ENCODE measurements around the gene FNDC10. TPM values are rescaled to one million over a fixed set of nuclear protein-coding genes. Genes with fewer than 3 reads are reported as not detected.

FNDC10 gene
- total and polyA plus RNA-seq, 9 of the 15 experiments (the other 6 are each of a cell fraction or from before 2014, with no cell fraction given): 0.08 to 6.3 (median 1.6) TPM

DNA sequence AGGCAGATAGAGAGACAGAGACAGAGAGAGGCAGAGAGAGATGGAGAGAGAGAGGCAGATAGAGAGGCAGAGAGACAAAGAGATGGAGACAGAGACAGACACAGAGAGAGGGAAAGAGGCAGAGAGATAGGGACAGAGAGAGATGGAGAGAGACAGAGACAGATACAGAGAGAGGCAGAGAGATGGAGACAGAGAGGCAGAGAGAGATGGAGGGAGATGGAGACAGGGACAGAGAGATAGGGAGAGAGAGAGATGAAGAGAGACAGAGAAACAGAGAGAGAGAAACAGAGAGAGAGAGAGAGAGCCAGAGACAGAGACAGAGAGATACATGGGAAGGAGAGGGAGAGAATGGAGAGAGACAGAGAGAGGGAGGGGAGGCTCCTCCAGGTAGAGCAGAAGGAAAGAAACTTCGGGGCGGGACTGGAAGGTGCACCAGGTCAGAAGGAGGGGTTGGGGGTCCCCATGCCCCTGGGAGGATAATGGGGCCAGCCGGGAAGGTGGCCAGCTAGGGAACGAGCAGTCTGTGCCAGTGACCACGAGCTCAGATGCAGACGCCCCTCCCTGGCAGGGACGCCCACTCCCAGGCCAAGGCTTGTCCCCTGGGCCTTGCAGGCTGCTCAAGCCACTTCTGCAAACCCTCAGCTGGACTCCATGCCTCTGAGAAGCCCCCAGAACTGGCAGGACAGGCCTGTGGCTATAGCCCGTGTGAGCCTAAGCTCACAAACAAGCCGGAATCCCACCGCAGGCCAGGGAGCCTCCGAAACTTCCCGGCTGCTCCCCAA is 3.3 kb downstream of the FNDC10 start:
- Histone ChIP-seq H3K36me3 (ENCODE audit: control insufficient read depth, insufficient read depth, low read length) (no peaks in the 10 kb centered on the region), H3K9ac (ENCODE audit: insufficient read depth in 1 of 2, low read depth in 2 of 2, low read length in 2 of 2) (peak overlapping the region; percentile 49 to 83; a peak in 3 of 4 replicates), H3K9me3 (replicated peaks; ENCODE audit: control insufficient read depth, insufficient read depth, low read depth, low read length) (no peaks in the 10 kb centered on the region), H3K9me1 (ENCODE audit: control insufficient read depth, insufficient read depth, low read length) (no peaks in the 10 kb centered on the region), H2AFZ (ENCODE audit: low read depth, low read length) (peak overlapping the region; percentile 73), H3K79me2 (ENCODE audit: control insufficient read depth, insufficient read depth, low read length) (no peaks in the 10 kb centered on the region; the same call in 2 of the 3 replicates), H3K4me2 (ENCODE audit: insufficient read depth, low read length) (peak overlapping the region; percentile 55), H3K27me3 (ENCODE audit: control insufficient read depth in 2 of 2, insufficient read depth in 2 of 2, low read length in 2 of 2) (no peaks in the 10 kb centered on the region), H3K27ac (ENCODE audit: extremely low read depth, low read depth, low read length) (peak overlapping the region; percentile 38; the same call in 2 of the 3 replicates), H4K20me1 (replicated peaks; ENCODE audit: control insufficient read depth, insufficient read depth, low read length) (no peaks in the 10 kb centered on the region; the same call in 1 of the 2 replicates), H3K4me1 (replicated peaks in 1 of 2; ENCODE audit: control insufficient read depth in 2 of 2, insufficient read depth in 2 of 2, low read length in 2 of 2) (peaks cover 17 to 63% of the 10 kb centered on the region in 2 experiments; a peak in 4 of 5 replicates), H3K4me3 (no peak overlapping the region)
- DNase-seq (ENCODE audit: extremely low read depth in 1 of 4, low spot score in 3 of 4): peak in 1 of 4 experiments; percentile 23
- 28% methylated on average over 12 of the region's 12 CpGs for WGBS (ENCODE audit: insufficient coverage, low coverage, missing lambda C conversion rate)
- peak; percentile 18 for ATAC-seq
- no peak for FAIRE-seq
- no TSS peak for BruUV-seq (replicated peaks)
- CTCF ChIA-PET (ENCODE audit: low intra/inter-chr PET ratio): no interaction called here
- intact Hi-C loops (cut with micrococcal nuclease) (no loop called here), in situ Hi-C loops (cut with MboI) (no loop called here)
- POLR2A ChIA-PET: interaction anchor here (0.6 to 2.2 kb wide), 7 partner anchors 8 to 309 kb away, joined by 3 to 13 read pairs (median 4); no protein-coding TSS in a partner anchor
- TF ChIP-seq, protein P1, sequence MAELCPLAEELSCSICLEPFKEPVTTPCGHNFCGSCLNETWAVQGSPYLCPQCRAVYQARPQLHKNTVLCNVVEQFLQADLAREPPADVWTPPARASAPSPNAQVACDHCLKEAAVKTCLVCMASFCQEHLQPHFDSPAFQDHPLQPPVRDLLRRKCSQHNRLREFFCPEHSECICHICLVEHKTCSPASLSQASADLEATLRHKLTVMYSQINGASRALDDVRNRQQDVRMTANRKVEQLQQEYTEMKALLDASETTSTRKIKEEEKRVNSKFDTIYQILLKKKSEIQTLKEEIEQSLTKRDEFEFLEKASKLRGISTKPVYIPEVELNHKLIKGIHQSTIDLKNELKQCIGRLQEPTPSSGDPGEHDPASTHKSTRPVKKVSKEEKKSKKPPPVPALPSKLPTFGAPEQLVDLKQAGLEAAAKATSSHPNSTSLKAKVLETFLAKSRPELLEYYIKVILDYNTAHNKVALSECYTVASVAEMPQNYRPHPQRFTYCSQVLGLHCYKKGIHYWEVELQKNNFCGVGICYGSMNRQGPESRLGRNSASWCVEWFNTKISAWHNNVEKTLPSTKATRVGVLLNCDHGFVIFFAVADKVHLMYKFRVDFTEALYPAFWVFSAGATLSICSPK (IDR thresholded peaks at IDR 0.05; ENCODE audit: borderline replicate concordance): peak; percentile 51; the same call in 1 of the 2 replicates
- TF ChIP-seq ASH1L (IDR thresholded peaks at IDR 0.05; ENCODE audit: borderline replicate concordance, low read depth, partially characterized antibody) (peak; percentile 39), MTA2 (IDR thresholded peaks at IDR 0.05; ENCODE audit: low read depth) (0 out of 2 replicates have a peak, but pooled peaks have one; percentile 9), GABPB1 (CRISPR knock-in tag; IDR thresholded peaks at IDR 0.05) (0 out of 2 replicates have a peak, but pooled peaks have one; percentile 27), MYBL2 (IDR thresholded peaks at IDR 0.05; ENCODE audit: low read depth) (peak; percentile 22; the same call in 1 of the 2 replicates), MYBL2 (CRISPR knock-in tag; IDR thresholded peaks at IDR 0.05; ENCODE audit: borderline replicate concordance) (no peak), NCOA4 (IDR thresholded peaks at IDR 0.05; ENCODE audit: partially characterized antibody) (peak; percentile 78), ARID1B (IDR thresholded peaks at IDR 0.05) (0 out of 2 replicates have a peak, but pooled peaks have one; percentile 7), ARHGAP35 (IDR thresholded peaks at IDR 0.05; ENCODE audit: partially characterized antibody) (peak; percentile 64), HDAC1 (IDR thresholded peaks at IDR 0.05) (peak in 1 of 2 experiments; percentile 58; a peak in 1 of 4 replicates), POLR2AphosphoS5 (IDR thresholded peaks at IDR 0.05; ENCODE audit: control insufficient read depth, insufficient read depth, low read depth, low read length) (no peak)
- TF ChIP-seq, protein P2, sequence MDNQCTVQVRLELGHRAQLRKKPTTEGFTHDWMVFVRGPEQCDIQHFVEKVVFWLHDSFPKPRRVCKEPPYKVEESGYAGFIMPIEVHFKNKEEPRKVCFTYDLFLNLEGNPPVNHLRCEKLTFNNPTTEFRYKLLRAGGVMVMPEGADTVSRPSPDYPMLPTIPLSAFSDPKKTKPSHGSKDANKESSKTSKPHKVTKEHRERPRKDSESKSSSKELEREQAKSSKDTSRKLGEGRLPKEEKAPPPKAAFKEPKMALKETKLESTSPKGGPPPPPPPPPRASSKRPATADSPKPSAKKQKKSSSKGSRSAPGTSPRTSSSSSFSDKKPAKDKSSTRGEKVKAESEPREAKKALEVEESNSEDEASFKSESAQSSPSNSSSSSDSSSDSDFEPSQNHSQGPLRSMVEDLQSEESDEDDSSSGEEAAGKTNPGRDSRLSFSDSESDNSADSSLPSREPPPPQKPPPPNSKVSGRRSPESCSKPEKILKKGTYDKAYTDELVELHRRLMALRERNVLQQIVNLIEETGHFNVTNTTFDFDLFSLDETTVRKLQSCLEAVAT (IDR thresholded peaks at IDR 0.05): peak in 1 of 2 experiments; percentile 60; a peak in 1 of 4 replicates
- TF ChIP-seq, protein P3, sequence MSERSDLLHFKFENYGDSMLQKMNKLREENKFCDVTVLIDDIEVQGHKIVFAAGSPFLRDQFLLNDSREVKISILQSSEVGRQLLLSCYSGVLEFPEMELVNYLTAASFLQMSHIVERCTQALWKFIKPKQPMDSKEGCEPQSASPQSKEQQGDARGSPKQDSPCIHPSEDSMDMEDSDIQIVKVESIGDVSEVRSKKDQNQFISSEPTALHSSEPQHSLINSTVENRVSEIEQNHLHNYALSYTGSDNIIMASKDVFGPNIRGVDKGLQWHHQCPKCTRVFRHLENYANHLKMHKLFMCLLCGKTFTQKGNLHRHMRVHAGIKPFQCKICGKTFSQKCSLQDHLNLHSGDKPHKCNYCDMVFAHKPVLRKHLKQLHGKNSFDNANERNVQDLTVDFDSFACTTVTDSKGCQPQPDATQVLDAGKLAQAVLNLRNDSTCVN (CRISPR knock-in tag; IDR thresholded peaks at IDR 0.05): peak; percentile 53; the same call in 1 of the 2 replicates
- TF ChIP-seq, protein P4, sequence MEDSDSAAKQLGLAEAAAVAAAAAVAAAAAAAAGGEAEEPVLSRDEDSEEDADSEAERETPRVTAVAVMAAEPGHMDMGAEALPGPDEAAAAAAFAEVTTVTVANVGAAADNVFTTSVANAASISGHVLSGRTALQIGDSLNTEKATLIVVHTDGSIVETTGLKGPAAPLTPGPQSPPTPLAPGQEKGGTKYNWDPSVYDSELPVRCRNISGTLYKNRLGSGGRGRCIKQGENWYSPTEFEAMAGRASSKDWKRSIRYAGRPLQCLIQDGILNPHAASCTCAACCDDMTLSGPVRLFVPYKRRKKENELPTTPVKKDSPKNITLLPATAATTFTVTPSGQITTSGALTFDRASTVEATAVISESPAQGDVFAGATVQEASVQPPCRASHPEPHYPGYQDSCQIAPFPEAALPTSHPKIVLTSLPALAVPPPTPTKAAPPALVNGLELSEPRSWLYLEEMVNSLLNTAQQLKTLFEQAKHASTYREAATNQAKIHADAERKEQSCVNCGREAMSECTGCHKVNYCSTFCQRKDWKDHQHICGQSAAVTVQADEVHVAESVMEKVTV (CRISPR knock-in tag; IDR thresholded peaks at IDR 0.05): no peak

Measured in K562 (cell line).